8988T (cell line): Measurements from ENCODE around the gene CD34.

Experiments
- DNase-seq: peaks from one replicate; pipeline ENCODE4 v3.0.0; 2011

CD34 gene

DNA sequence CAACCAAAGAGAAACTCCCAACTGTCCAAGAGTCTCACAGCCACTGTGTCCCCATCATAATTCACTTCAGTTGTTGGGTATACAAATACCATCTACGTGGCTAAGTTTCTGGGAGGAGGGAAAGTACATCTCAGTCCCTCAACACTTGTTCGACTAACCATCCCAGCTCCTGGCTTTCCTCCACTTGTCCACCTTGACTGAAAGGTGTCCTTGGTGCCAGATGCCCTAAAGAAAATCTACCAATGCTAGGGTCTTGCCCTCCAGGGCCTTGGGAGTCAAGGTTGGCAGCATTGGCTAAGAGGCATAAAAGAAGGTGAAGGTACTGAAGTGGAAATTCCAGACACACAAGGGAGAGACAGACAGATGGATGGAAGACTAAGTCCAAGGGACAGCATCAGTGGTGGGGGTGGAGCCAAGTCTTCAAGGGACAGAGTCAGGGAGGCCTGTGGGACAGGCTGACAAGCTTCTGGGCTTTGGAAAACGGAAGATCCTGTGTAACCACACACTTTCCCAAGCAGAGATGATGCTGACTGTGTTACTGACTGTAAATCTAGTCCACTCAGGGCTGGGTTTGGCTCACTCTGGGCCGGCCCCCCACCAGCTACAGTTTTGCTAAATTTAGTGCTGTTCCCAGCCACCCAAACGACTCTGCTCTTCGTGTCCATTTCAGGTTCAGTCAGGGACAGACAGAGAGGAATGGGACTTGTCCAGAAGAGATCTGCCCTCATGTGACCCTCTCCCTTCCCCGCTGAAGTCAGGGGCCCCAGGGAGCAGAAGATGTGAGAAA lies 60.1 kb downstream of the CD34 start:
- DNase-seq: no peak

DNA sequence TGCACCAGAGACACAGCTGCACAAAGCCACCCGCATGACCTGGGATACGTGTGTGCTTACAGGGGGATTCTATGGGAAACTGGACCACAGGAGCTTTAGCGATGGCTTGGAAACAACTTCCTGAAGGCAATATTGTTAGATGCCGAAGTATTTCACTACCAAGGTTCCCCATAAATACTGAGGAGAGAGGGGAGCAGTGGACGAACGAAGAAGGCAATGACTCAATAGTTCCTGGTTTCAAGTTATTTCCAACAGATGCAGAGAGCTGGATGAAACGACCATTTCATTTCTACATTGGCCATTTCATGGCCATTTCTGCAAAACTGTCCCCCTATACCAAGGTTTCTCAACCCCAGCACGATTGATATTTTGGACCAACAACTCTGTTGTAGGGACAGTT lies 61.3 kb downstream of the CD34 start:
- no peak for DNase-seq

DNA sequence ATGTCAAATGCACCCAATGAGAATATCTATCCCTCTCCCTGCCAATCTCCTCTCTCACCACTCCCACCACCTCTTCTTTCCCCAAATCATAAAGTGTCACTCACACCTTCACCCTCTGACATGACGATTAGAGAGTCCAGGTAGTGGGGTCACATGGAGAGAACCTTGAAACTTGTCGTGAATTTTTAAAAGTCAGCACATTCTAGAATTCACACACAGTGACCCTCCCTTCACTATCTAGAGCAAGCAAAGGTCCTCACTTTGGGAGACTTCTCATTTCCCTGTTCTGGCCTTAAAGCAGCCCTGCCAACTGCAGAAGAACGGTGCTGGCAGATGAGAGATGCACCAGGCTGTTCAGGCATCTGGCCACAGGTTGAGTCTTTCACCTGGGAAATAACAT lies 61.9 kb downstream of the CD34 start:
- DNase-seq: no peak

DNA sequence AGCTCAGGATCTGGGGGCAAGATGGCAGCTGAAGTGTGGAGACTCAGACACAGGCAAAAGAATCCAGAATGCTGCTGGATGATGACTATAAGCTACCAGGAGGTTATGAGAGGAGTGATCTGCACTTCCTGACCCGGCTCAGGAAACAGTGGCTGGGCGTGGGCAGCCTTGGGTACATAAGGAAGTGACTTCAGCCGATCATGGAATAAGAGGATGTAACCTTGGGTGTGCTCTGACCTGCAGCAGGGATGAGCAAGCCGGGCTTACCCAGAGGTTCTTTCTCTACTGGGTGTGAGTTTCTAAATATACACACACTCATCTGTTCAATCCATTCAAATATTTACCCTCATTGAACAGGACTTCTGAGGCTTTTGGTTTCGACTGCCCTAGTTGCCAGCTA lies 62.7 kb downstream of the CD34 start:
- DNase-seq: peak; percentile 37

DNA sequence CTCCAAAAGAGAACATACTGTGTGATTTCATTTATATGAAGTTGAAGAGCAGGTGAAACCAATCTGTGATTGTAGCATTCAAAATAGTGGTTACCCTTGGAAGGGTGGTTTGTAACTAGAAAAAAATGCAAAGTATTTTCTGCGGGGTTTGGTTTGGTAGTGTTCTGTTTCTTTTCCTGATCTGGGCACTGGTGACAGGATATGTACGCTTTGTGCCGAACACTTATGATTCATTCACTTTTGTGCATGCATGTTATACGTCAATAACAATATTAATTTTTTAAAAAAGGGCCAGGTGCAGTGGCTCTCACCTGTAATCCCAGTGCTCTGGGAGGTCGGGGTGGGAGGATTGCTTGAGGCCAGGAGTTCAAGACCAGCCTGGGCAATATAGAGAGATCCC lies 63.8 kb downstream of the CD34 start:
- no peak for DNase-seq

DNA sequence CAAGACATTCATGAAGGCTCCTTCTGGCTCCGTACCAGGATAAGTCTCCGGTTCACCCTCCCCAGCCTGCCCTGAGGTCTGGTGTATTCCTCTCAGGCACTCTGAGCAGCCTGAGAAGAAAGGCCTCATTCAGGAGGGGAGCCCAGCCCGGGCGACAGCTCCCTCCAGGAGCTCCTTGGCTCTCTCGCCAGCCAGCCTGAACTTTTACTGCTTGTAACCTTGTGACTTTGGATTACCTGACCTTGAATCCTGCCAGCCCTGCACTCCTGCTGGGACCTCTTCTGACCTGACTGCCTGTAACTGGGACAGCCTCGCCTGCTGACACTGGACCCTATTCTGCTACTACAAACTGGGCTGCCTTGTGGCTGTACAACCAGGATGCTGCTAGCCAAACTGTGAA lies 65.8 kb downstream of the CD34 start:
- no peak for DNase-seq

DNA sequence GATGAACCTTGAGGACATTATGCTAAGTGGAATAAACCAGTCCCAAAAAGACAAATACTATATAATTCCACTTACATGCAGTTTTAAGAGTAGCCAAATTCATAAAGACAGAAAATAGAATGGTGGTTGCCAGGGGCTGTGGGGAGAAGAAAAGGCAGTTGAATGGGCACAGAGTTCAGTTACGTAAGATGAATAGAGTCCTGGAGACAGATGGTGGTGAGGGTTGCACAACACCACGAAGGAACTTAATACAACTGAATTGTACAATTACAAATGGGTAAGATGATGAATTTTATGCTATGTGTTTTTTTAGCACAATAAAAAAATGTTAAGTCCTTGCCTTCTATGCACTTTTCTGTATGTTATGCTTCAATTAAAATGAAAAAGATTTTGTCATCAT lies 66.6 kb downstream of the CD34 start:
- DNase-seq: no peak

DNA sequence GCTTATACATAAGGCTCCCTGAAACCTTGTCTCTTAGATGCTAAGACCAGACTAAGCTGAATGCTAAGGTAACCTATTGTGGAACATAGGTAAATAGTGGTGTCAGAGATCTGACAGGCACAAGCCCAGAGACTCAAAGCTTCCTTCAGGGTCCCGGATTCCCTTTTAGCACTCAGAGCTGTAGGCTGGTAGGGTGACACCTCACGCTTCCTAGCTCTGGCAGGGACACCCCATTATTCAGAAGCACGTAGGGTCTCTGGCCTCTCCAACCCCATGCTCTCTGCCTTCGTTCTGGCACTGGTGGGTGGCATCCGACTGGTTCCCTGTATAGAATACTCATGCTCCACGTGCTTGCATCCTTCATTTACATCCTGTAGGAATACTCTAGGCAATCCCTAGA lies 68.4 kb downstream of the CD34 start:
- no peak for DNase-seq

DNA sequence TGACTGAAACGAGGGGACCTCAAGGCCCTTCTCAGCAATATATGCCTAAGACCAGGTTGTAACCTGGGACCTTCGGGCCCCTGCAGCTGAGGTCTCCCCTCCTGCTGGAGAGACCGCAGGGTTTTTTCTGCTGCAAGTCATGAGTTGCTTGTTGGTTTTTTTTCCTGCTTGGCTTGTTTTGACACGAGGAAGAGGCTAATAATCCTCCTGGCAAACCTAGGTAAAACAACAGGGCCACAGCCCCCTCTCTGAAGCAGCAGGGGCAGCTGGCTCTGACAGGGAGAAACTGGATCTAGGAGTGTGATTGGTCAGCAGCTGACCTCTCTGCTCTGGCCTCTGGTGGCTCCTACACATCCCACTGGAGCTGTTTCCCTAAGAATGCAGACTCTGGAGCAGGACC lies 69.0 kb downstream of the CD34 start:
- DNase-seq: no peak

DNA sequence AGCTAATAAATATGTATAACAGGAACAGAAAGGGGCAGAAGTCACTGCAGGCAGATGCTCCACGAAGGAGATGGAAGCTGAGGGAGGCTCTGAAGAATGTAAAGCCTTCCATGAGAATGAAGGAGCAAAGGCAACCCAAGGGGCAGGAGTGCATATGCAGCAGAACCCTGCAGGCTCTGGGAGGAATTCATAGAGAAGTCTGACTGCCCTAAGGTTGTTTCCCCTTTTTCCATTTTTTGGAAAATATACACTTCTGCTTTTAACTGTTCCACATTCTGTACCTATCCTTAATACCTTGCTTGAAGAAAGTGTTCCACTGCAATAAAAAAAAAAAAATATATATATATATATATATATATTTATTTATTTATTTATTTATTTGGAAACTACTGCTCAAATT lies 69.6 kb downstream of the CD34 start:
- DNase-seq: no peak

DNA sequence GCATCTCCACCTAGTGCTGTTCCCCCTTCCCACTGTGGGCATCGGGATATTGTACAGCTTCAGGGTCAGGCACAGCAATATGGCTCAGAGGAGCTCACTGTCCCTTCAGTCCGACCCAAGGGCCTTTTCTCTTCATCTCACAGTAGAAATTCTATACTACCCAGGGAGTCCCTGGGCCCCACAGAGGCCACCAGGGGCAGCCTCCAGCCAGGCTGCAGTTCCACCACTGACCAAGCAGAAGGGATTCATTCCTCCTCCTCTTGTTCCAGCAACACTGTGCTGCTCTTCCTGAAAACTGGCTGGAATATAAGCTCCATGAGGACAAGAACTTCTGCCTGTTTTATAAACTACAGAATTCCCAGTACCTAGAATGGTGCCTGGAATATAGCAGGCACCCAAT lies 70.5 kb downstream of the CD34 start:
- no peak for DNase-seq

DNA sequence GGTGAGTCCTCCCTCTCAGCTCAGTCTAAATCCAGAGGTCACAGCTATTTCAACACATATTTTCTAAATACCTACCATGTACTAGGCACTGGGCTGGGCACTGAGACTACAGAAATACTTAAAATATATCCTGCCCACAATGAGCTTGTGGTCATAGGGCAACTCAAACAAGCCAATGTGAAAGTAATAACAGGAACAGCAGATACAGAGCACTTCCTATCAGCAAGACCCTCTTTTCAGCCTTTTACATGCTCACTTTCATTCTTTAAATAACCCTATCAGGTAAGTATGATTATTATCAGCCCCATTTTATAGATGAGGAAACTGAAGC lies 71.9 kb downstream of the CD34 start:
- DNase-seq: no peak

DNA sequence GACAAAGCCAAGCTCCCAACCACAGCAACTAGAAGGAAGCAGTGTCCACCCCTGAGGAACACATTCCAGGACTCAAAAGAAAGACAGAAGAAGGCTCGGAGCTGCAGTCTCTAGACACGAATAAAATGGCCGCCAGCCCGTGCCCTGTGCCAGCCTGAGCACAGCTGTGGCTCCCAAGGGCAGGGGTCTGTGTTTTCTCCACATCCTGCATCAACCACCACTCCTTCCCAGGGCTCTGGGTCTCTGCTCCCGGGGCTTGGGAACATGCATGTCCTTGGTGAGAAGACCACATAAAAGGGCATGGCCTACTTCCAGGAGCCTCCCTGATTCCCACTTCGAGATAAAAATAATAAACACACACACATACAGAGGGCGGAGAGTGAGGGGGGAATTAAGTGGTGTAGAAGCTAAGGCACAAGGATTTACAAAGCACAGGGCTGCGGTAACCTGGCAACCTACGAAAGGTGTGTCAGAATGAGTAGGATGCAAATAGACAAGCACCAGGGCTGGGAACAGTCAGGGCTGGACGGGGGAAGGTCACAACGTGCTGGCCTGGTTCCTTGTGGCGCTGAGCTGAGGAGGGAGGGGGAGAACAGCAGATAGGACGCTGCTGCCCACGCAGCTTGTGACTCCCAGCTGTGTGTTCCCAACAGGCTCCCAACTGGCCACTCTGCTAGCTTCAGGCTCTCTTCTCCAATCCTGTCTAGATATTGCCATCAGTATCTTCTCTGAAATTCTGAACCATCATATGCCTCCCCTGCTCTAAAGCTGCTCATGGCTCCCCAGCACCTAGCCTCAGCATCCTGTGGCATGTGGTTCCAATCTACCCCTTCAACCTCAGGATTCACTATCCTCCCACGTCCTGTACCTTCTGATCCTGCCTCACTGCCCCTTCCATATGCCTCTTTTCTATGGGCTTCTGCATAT lies 72.5 kb downstream of the CD34 start:
- no peak for DNase-seq

DNA sequence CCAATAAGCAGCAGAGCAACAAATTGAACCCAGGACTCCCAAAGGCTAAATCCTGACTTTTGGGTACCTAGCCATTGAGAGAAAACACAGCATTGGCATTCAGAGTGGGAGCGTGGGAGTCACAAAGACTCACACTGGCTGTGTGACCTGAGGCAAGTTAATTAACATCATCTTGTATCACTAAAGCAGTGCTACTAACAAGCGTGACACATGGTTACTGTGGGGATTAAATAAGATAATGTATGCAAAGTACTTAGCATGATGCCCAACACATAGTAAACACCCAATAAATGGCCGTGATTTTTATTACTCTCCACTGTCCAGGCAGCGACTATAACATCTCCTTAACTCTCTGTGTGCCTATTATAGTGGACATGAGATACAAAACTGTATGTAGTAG lies 73.3 kb downstream of the CD34 start:
- no peak for DNase-seq

DNA sequence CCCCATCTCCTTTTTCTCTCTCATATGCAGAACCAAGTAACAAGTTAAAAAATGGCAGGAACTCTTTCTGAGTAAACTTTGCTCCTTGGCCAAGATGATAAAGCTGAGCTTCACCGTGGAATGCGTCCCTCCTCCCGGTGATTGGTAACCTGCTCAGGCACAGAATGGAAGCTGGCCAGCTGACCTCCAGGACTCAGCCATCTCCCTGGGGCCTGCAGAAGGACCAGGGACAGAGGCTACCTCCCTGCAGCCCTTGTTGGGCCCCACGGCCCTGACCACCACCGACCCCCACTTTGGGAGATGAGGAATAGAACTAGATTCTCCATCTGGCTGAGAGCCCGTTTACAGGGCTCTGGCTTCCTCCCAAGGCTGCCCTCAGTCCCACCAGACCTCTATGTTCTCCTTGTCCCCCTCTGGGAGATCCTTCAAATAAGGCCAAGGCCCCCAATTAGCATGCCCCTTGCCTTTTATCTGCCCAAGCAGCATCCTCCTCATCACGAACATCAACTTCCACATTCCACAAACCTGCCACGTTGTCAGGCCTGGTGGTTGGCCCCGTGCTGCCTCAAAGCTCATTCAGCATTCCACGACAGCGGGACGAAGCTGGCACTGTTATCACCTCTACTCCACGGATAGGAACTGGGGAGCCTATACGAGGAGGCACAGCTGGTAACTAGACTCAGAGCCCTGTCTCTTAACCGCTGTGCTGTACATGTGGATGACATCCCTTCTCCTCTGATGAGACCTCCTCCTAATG lies 74.2 kb downstream of the CD34 start:
- no peak for DNase-seq

DNA sequence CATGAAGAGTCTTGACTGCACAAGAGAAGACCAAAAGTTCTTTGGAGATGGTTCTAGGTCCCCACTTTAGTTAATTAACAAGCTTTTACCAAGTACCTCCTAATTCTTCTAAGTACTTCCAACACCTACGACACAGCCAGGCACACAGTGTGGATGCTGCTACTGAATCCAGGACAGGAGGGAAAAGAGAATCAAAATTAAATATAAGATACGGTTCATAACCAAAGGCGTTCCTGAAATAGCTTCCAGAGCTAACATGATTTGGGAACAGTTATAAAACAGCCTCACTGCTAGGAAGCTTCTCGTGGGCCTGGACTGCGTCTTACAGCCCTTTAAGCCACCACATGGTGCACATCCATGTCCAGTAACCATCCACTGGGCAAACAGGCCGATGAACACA lies 75.0 kb downstream of the CD34 start:
- DNase-seq: no peak

DNA sequence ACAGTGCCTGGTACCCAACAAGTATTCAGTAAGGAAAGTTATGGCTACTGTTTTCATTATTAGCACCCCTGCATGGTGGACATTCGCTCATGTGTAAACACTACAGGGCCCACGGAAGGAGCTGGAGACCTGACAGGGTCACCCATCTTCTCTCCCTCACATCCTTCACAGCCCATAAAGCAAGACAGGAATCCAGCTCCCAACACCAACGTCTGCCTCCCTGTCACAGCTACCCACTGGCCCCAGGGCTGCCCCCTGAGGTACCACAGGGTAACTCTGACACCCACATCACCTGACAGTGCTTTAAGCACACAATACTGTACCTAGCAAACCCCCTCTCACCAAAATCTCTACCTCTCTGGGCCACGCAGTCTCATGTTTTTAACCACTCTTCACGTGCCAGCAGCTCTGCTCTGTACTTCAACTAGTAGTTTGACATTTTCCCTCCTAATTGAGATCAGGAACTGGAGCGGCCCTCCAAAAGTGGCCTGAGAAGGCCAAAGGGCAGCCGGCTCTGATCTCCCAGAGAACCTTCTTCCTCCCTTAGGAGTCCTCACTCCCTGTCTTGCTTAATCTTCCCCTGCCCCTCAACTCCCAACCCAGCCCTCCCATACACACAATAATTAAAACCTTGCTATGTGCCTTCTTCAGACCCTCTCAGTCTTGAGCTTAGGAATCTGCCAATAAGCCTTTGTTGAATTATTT lies 76.8 kb downstream of the CD34 start:
- DNase-seq: no peak

DNA sequence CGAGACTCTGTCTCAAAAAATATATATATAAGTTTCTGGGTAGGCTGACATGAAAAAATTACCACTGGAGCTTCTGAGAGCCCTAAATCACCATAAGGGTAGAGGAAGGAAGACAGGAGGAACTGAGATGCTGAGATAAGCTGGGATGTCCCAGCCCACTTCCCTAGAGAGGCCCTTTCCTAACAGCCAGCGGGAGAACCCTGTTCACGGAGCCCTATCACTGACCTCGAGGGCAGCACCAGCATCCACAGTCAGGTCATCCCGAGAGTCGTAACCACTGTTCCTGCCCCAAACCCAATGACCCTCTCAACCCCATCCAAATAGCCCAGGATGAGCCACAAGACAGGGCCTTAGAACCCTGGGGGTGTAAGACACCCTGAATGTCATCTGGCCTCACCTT lies 77.5 kb downstream of the CD34 start:
- DNase-seq: no peak

DNA sequence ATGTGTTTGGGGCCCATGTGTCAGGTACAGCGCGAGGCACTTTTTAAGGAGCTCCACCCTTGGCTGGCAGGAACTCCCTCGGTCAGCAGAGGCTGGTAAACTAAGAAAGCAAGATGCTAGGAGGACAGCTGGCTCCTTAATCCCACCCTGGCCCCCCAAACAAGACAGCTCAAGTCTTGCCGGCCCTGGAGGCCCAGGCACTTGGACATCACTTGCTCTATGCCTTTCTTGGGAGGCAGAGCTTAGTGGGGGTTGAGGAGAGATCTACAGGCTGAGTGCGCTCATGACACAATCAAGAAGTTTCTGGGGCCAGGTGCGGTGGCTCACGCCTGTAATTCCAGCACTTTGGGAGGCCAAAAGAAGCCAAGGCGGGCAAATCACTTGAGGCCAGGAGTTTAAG lies 78.1 kb downstream of the CD34 start:
- DNase-seq: no peak

DNA sequence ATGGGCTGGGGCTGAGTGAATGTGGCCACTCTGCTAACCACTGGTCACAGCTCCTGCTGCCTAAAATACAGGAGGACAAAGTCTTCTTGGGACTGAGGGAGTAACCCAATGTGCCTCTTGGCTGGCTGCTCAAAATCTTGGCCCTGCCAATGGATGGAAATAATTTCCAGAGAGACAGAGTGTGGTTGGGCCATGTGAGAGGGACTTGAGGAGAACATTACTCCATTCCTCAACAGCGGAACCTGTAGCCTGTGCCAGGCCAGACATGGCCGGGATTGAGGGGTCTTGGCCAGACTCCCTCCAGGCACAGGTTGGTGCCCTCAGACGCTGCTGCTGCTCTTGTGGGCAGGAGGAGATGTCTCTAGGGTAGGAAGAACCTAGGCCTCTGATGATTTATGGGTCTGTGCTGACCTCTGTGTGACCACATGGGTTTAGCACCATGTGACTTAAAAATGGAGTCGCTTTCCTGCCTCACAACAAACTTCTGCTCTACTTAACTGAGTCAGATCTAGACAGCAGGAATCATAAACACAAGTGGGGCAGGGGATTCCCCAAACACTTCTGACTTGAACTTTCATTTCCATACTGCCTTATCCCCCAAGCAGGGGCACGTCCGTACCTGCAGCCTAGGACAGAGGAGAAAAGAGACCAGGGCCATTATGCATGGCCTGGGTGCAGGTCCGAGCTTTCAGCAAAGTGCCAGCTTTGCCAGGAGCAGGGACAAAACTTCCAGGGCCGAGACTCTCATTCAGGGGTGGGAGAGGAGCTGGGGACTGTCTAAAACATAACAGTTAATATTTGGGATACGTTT lies 79.2 kb downstream of the CD34 start:
- DNase-seq: no peak
